T-helper 1 cell (primary cell): Measurements from ENCODE around the gene MSMB.
"Not testable (repeated sequence)": the region's sequence is repeated elsewhere in the genome, so short reads cannot be mapped to it uniquely, and the experiment has no call there.

Experiments used
- DNase-seq, 5 donors: peaks; one replicate each; pipeline ENCODE4 v3.0.0-alpha.2; 2012 to 2020

The MSMB gene

DNA sequence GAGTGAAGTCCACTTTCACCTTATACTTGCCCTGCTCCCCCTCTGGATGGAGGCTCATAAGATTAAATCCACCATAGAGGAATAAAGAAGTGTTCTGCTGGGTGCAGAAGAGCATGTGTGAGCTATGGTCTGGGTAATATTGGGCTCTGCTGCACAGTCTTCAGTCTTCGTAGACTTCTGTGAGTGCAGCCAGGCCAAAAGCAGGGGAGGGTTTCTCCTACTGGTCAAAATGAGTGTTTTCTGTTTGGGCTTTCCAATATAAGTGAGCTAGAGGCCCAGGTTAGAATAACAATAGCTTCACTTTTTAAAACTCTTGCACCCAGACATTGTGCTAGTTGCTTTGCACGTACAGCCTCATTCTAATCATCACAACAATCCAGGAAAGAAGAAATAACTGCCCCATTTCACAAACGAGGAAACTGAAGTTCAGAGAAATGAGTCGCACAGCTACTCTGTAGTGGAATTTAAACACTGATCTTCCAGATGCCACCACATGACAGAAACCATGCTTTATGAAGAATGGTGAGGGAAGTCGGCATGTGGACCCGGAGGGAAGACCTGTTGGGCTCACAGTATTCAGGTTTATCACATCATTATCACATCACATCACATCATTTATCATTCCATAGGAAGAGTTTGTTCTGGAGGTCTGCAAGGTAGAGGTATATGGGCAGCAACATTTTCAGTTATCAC is 23.8 kb upstream of the MSMB start:
- no peak for DNase-seq

GRCh38 chr10:46068905-46069304 is 22.8 kb upstream of the MSMB start:
- no peak for DNase-seq

GRCh38 chr10:46068117-46068516 is 22.0 kb upstream of the MSMB start:
- DNase-seq, result no peak

DNA sequence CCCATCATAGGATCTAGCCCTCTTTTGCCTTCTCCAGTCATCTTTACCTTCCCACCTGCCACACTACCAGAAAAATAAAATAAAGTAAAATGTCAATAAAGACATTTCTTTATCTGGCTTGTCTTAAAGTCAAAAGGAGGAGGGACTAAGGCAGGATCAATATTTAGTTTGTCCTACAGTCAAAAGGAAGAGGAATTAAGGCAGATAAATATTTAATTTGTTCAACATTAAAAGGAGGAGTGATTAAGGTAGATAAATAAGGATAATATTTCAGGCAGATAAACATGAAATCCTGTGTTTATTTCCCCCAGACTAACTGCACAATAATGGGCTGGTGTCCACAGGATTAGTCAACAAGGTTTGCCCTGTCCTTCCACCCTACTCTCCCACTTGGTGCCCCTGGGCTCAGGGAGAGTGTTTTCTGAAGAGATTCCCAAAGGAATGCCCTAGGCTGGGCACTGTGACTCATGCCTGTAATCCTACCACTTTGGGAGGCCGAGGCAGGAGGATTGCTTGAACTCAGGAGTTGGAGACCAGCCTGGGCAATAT is 18.3 kb upstream of the MSMB start:
- DNase-seq, result no peak

GRCh38 chr10:46062723-46063428 is 16.8 kb upstream of the MSMB start:
- no peak for DNase-seq

DNA sequence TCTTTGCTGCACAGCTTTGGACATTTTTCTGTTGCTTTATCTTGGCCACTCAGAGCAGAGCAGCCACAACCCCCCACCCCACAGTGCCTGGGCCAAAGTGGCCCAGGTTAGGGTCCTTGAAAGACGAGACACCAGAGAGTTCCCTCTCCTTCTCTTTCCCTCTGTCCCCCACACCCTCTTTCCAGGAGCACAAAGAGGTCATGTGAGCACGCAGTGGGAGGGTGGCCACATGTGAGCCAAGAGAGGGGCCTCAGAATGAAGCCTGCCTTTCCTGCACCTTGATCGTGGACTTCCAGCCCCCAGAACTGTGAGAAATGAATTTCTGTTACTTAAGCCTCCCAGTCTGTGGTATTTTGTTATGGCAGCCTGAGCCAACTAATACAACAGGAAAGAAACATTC is 14.6 kb upstream of the MSMB start:
- DNase-seq, result no peak

DNA sequence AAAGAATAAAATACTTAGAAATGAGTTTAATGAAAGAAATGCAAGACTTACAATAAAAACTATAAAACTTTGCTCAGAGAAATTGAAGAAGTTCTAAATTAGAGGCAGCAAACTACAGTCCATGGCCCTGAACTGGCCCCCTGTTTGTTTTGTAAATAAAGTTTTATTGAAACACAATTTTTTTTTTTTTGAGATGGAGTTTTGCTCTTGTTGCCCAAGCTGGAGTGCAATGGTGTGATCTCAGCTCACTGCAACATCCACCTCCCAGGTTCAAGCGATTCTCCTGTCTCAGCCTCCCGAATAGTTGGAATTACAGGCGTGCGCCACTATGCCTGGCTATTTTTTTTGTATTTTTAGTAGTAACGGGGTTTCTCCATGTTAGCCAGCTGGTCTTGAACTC is 11.9 kb upstream of the MSMB start:
- not testable (repeated sequence) for DNase-seq

GRCh38 chr10:46057038-46057437 is 11.0 kb upstream of the MSMB start:
- no peak for DNase-seq

DNA sequence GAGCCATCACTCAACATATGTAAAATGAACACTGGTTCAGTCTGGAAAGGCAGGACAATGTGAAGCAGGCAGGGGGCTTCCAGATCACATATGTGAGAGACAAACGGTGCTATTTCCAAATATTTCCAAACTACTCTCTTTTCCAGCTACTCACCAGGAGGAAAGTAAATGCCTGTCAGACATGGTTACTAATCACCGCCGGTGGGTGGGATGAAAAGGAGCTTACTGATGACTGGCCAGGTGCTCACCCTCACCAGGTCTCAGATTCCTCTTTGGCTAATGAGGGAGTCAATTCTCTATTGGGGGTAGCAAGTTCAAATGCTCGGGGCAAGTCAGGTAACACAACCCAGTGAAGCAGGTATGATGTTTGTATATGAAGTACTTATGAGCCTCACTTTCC is 9.7 kb upstream of the MSMB start:
- no peak for DNase-seq

GRCh38 chr10:46053534-46054434 is 7.7 kb upstream of the MSMB start:
- DNase-seq, result no peak

DNA sequence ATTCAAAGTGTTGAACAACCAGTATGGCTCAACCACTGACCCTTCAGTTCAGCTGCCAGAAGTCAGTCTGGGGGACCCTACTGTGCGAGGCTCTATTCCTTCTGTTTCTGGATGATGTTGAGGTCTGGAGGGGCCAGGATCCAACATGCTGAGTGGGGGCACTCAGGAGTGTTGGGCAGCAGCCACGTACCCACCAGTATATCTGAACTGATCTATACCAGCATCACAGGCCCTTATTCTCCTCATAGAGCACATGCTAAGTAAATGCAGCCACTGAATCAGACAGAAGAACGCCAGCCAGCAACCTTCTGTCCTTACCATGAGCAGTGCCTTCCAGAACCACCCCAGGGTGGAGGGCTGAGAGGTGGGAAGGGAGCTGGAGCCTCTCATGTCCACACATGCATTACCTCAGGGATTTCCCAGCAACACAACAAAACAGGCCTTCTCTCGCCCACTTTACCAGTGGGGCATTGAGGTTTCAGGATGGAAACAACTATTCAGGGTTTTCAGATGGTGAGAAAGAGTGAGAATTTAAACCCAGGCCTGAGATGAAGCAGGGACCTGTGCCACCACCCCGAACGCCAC is 6.8 kb upstream of the MSMB start:
- DNase-seq, result no peak

GRCh38 chr10:46052057-46052790 is 6.2 kb upstream of the MSMB start:
- no peak for DNase-seq

- DNase-seq, result no peak
Observed at GRCh38 chr10:46050941-46051623, 5.0 kb upstream of the MSMB start.

DNA sequence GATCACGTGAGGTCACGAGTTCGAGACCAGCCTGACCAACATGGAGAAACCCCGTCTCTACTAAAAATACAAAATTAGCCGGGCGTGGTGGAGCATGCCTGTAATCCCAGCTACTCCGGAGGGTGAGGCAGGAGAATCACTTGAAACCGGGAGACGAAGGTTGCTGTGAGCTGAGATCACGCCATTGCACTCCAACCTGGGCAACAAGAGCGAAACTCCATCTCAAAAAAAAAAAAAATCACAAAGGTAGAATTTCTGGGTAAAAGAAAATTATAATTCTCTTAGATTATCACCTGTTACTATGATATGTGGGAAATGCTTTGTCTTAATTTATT is 3.4 kb upstream of the MSMB start:
- DNase-seq, result not testable (repeated sequence)

- no peak for DNase-seq
Observed at GRCh38 chr10:46048152-46048551, 2.1 kb upstream of the MSMB start.

- DNase-seq, result no peak
Observed at GRCh38 chr10:46042527-46042926, 3.5 kb downstream of the MSMB start.

DNA sequence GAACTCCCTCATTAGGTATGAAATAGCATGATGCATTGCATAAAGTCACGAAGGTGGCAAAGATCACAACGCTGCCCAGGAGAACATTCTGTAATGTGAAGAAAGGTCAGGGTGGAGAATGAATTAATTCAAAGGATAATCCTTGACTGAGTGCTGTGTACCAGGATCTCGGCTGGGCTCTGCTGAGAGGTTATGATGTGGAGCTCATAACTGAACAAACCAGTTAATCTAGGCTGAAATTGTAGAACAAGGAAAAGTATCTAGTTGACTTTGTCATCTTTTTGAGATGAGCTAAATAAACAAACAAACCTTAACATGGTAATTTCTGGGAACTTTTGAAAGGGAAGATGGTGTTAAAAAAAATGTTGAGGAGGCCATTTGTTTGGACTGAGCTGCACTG is 6.1 kb downstream of the MSMB start:
- no peak for DNase-seq

GRCh38 chr10:46037107-46037825 is 8.8 kb downstream of the MSMB start:
- no peak for DNase-seq

DNA sequence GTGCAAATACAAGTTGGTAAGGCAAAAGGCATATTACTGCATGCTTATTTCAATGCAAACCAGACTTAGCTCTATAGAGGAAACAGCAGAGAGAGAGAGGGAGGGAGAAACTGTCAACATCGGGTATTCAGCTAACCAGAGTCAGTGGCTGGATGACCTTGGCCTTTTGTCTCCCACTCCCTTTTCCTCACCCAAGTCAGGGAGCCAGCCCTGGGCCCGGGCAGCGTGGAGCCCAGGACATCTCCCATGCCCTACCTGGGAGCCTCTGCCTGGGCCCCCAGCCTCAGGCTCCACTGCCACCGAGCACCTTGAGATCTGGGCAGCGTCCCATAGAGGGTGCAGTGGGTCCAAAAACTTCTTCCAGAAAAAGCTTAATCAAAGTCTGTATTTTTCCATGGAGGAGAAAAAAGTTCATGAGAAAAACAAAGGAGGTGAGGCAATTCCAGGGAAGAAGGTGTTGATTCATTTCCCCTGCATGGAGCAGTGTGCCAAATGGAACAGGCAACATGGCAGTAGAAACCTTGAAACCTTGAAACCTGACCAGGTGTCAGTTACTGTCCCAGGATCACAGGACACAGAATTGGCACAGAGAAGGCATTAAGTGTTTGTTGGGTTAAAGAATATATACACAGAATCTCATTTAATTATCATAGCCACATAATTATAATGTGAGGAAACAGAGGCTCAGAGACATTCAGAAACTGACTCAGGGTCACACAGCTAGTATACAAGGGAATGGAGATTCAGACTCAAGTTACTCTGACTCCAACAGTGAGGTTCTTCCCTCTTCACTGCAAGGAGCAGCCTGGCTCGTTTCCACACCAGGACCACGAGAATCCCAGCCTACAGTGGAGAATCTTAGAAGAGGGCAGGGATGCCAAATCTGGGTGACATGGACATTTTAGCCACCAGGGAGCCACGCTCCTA is 9.9 kb downstream of the MSMB start:
- no peak for DNase-seq

GRCh38 chr10:46033602-46034011 is 12.5 kb downstream of the MSMB start:
- no peak for DNase-seq
